H9 (cell line): ENCODE data around the gene ZNFX1. TPM values are rescaled to one million over a fixed set of nuclear protein-coding genes. Genes with fewer than 3 reads are reported as not detected.
A peak's percentile ranks its signal among the peaks of the same experiment; 100 is the strongest.

Experiments
- DNase-seq: peaks from one replicate; pipeline ENCODE4 v3.0.0-alpha.2; 2017
- H2AFZ ChIP-seq: one replicate; pipeline ENCODE4 v1.6.1; 2013; ENCODE audit warnings: mild to moderate bottlenecking, low read length, control low read depth, moderate library complexity
- H2AK5ac ChIP-seq: 2 replicates; pipeline ENCODE4 v1.6.1; 2013; ENCODE audit warnings: low read length, control low read depth, mixed read lengths; ENCODE audit not compliant: insufficient read length
- H2BK120ac ChIP-seq: one replicate; pipeline ENCODE4 v1.6.1; 2013; ENCODE audit warnings: low read depth, mild to moderate bottlenecking, low read length, control low read depth, inconsistent platforms; ENCODE audit not compliant: poor library complexity, severe bottlenecking
- H2BK12ac ChIP-seq: 2 replicates; pipeline ENCODE4 v1.6.1; 2013; ENCODE audit warnings: low read length, control low read depth, mixed read lengths, low read depth; ENCODE audit not compliant: insufficient read length
- H2BK15ac ChIP-seq: 2 replicates; pipeline ENCODE4 v1.6.1; 2013; ENCODE audit warnings: low read depth, low read length, control low read depth
- H2BK20ac ChIP-seq: one replicate; pipeline ENCODE4 v1.6.1; 2013; ENCODE audit warnings: low read depth, mild to moderate bottlenecking, low read length, control low read depth, inconsistent platforms; ENCODE audit not compliant: poor library complexity, severe bottlenecking
- H2BK5ac ChIP-seq: 2 replicates; pipeline ENCODE4 v1.6.1; 2013; ENCODE audit warnings: low read length, control low read depth, mixed read lengths; ENCODE audit not compliant: insufficient read length
- H3K14ac ChIP-seq: 2 replicates; pipeline ENCODE4 v1.6.1; 2013; ENCODE audit warnings: low read length, control low read depth; ENCODE audit not compliant: insufficient read depth
- H3K18ac ChIP-seq: 2 replicates; pipeline ENCODE4 v1.6.1; 2013; ENCODE audit warnings: low read depth, mild to moderate bottlenecking, mixed read lengths, low read length, control low read depth; ENCODE audit not compliant: insufficient read length
- H3K23ac ChIP-seq: 2 replicates; pipeline ENCODE4 v1.6.1; 2013; ENCODE audit warnings: low read length, control low read depth, mixed read lengths, low read depth; ENCODE audit not compliant: insufficient read length
- H3K23me2 ChIP-seq: 2 replicates; pipeline ENCODE4 v1.6.1; 2013; ENCODE audit warnings: low read depth, mild to moderate bottlenecking, mixed read lengths, low read length, control low read depth; ENCODE audit not compliant: insufficient read length, poor library complexity, severe bottlenecking
- H3K27ac ChIP-seq: 2 replicates; pipeline ENCODE4 v1.5.1; 2013; ENCODE audit warnings: low read length, control low read depth, mixed read lengths, low read depth; ENCODE audit not compliant: insufficient read length
- H3K27me3 ChIP-seq: 2 replicates; pipeline ENCODE4 v1.6.1; 2013; ENCODE audit warnings: low read length, control low read depth, inconsistent platforms; ENCODE audit not compliant: insufficient read depth
- H3K4ac ChIP-seq: 2 replicates; pipeline ENCODE4 v1.6.1; 2013; ENCODE audit warnings: low read depth, mild to moderate bottlenecking, control low read depth, inconsistent platforms, low read length, moderate library complexity
- H3K4me1 ChIP-seq: 2 replicates; pipeline ENCODE4 v1.6.1; 2013; ENCODE audit warnings: low read length, control low read depth, inconsistent platforms; ENCODE audit not compliant: insufficient read depth
- H3K4me2 ChIP-seq: 2 replicates; pipeline ENCODE4 v1.6.1; 2013; ENCODE audit warnings: low read length, control low read depth, mixed read lengths; ENCODE audit not compliant: insufficient read length, insufficient read depth
- H3K56ac ChIP-seq: 2 replicates; pipeline ENCODE4 v1.6.1; 2013; ENCODE audit warnings: low read depth, mild to moderate bottlenecking, mixed read lengths, low read length, control low read depth; ENCODE audit not compliant: insufficient read length
- H3K79me1 ChIP-seq: 2 replicates; pipeline ENCODE4 v1.6.1; 2013; ENCODE audit warnings: low read depth, mild to moderate bottlenecking, moderate library complexity, low read length, control low read depth, inconsistent platforms; ENCODE audit not compliant: insufficient read depth, poor library complexity, severe bottlenecking
- H3K79me2 ChIP-seq: 2 replicates; pipeline ENCODE4 v1.6.1; 2013; ENCODE audit warnings: low read length, control low read depth, inconsistent platforms; ENCODE audit not compliant: insufficient read depth
- H3K9ac ChIP-seq: 2 replicates; pipeline ENCODE4 v1.6.1; 2013; ENCODE audit warnings: low read length, control low read depth, mixed read lengths; ENCODE audit not compliant: insufficient read length; ENCODE audit errors: extremely low read depth
- H3K9me3 ChIP-seq: one replicate; pipeline ENCODE4 v1.6.1; 2013; ENCODE audit warnings: low read depth, low read length, inconsistent platforms; ENCODE audit not compliant: control insufficient read depth
- H3T11ph ChIP-seq: one replicate; pipeline ENCODE4 v1.6.1; 2013; ENCODE audit warnings: mild to moderate bottlenecking, low read length, control low read depth, inconsistent platforms
- H4K20me1 ChIP-seq: one replicate; pipeline ENCODE4 v1.6.1; 2013; ENCODE audit not compliant: control insufficient read depth, insufficient read length, insufficient read depth
- H4K5ac ChIP-seq: 2 replicates; pipeline ENCODE4 v1.6.1; 2013; ENCODE audit warnings: low read depth, mild to moderate bottlenecking, mixed read lengths, low read length, control low read depth; ENCODE audit not compliant: insufficient read length
- H4K8ac ChIP-seq: replicated peaks from 2 replicates; pipeline ENCODE4 v1.6.1; 2013; ENCODE audit warnings: low read length, control low read depth, mixed read lengths, low read depth; ENCODE audit not compliant: insufficient read length
- H4K91ac ChIP-seq: 2 replicates; pipeline ENCODE4 v1.6.1; 2013; ENCODE audit warnings: low read depth, mild to moderate bottlenecking, moderate library complexity, mixed read lengths, low read length, control low read depth; ENCODE audit not compliant: insufficient read length
- H3K27ac Mint-ChIP-seq, 3 experiments: 2 replicates in 2 of 3; 3 replicates in 1 of 3; pipeline ENCODE4 v1.8.0; 2020 to 2021; ENCODE audit warnings: mixed read lengths in 3 of 3, mild to moderate bottlenecking in 1 of 3, moderate library complexity in 1 of 3
- H3K27me3 Mint-ChIP-seq: 2 replicates; pipeline ENCODE4 v1.8.0; 2021; ENCODE audit warnings: low read depth, mild to moderate bottlenecking, moderate library complexity, mixed read lengths
- H3K36me3 Mint-ChIP-seq, 3 experiments: 2 replicates in 2 of 3; 3 replicates in 1 of 3; pipeline ENCODE4 v1.8.0; 2020 to 2021; ENCODE audit warnings: low read depth in 3 of 3, mixed read lengths in 3 of 3; ENCODE audit not compliant: insufficient read depth in 1 of 3
- H3K4me1 Mint-ChIP-seq, 2 experiments: 2 replicates each; pipeline ENCODE4 v1.8.0; 2020; ENCODE audit warnings: mixed read lengths in 2 of 2
- H3K4me3 Mint-ChIP-seq, 2 experiments: 2 replicates in 1 of 2; 3 replicates in 1 of 2; pipeline ENCODE4 v1.8.0; 2020 to 2021; ENCODE audit warnings: mild to moderate bottlenecking in 2 of 2, mixed read lengths in 2 of 2, moderate library complexity in 1 of 2
- H3K9me3 Mint-ChIP-seq, 2 experiments: 2 replicates in 1 of 2; 3 replicates in 1 of 2; pipeline ENCODE4 v1.8.0; 2020; ENCODE audit warnings: mild to moderate bottlenecking in 2 of 2, mixed read lengths in 2 of 2, moderate library complexity in 1 of 2
- WGBS: extraction: QIAGEN DNeasy Blood & Tissue Kit; methylation state at CpG from one replicate; pipeline ENCODE4 v1.1.7; 2013; ENCODE audit warnings: missing lambda C conversion rate, low lambda C conversion rate, mixed read lengths; ENCODE audit not compliant: insufficient read length; ENCODE audit errors: extremely low coverage; 5-methylcytosine and 5-hydroxymethylcytosine counted together
- total RNA-seq: library from RNA; stranded (reverse); gene quantifications from 2 replicates; pipeline ENCODE4 v1.2.1, GENCODE V29; 2021
- TF ChIP-seq, protein P1 (sequence below): fragments of 200-600 bp; sonication (generic); conservative IDR thresholded peaks from 3 replicates; pipeline ENCODE4 v1.8.0; 2021; ENCODE audit warnings: antibody characterized with exemption, mild to moderate bottlenecking

The ZNFX1 gene
- total RNA-seq, 1 experiment from 2014 or later = 13.3 TPM

DNA sequence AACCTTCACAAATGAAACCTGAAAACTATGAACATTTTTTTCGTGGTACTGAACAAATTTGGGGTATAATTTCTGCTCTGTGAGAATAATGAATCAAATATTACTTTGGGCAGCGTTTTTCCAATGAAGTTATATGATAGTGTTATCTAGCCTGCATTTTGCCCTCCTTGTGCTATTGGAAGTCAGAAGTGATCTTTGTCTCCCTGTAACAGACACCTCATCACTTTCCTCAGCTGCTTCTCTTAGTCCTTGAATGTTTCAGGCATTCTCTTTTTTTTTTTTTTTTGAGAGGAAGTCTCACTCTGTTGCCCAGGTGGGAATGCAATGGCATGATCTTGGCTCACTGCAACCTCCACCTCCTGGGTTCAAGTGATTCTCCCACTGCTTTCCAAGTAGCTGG lies 48.5 kb downstream of the ZNFX1 start:
- Histone ChIP-seq H3K23me2 (no peaks in the 10 kb centered on the region), H2BK15ac (no peak overlapping the region), H3K9ac (no peak overlapping the region), H4K5ac (no peak overlapping the region), H3K9me3 (no peaks in the 10 kb centered on the region), H3K79me2 (no peaks in the 10 kb centered on the region), H2BK20ac (no peak overlapping the region), H3K4ac (no peak overlapping the region), H2BK120ac (no peak overlapping the region), H3K79me1 (no peaks in the 10 kb centered on the region), H4K91ac (no peak overlapping the region), H3K4me2 (no peak overlapping the region), H2AFZ (no peak overlapping the region), H3K27me3 (no peaks in the 10 kb centered on the region), H3T11ph (no peak overlapping the region), H2BK5ac (no peak overlapping the region), H3K56ac (no peak overlapping the region), H3K27ac (no peak overlapping the region), H3K4me1 (no peaks in the 10 kb centered on the region), H4K20me1 (no peaks in the 10 kb centered on the region), H4K8ac (no peak overlapping the region), H2AK5ac (no peak overlapping the region), H3K23ac (no peak overlapping the region), H3K14ac (no peak overlapping the region), H2BK12ac (no peak overlapping the region), H3K18ac (no peak overlapping the region)
- H3K27ac Mint-ChIP-seq = peak overlapping the region in 1 of 3 experiments; percentile 31; a peak in 2 of 7 replicates
- H3K4me3 Mint-ChIP-seq = no peak overlapping the region
- no peak for DNase-seq
- TF ChIP-seq, protein P1, sequence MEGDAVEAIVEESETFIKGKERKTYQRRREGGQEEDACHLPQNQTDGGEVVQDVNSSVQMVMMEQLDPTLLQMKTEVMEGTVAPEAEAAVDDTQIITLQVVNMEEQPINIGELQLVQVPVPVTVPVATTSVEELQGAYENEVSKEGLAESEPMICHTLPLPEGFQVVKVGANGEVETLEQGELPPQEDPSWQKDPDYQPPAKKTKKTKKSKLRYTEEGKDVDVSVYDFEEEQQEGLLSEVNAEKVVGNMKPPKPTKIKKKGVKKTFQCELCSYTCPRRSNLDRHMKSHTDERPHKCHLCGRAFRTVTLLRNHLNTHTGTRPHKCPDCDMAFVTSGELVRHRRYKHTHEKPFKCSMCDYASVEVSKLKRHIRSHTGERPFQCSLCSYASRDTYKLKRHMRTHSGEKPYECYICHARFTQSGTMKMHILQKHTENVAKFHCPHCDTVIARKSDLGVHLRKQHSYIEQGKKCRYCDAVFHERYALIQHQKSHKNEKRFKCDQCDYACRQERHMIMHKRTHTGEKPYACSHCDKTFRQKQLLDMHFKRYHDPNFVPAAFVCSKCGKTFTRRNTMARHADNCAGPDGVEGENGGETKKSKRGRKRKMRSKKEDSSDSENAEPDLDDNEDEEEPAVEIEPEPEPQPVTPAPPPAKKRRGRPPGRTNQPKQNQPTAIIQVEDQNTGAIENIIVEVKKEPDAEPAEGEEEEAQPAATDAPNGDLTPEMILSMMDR = no peak
- H3K9me3 Mint-ChIP-seq = no peaks in the 10 kb centered on the region
- peaks cover 47 to 87% (median 80%) of the 10 kb centered on the region in 3 experiments for H3K36me3 Mint-ChIP-seq
- no peaks in the 10 kb centered on the region for H3K27me3 Mint-ChIP-seq
- WGBS = no CpG with 5 or more reads among the region's 2 CpGs
- H3K4me1 Mint-ChIP-seq = no peaks in the 10 kb centered on the region
